K562 (cell line): ENCODE measurements around the gene LRP1B. TPM values are rescaled to one million over a fixed set of nuclear protein-coding genes. Genes with fewer than 3 reads are reported as not detected.

Experiments used
- ATAC-seq: fragments of 200-7000 bp; cut with Tn5 transposase; 3 replicates; pipeline ENCODE4 v1.9.1; 2020; ENCODE audit warnings: moderate library complexity
- BruUV-seq: library from RNA; stranded (reverse); fragments of 400-500 nt; replicated peaks from 2 replicates; lab custom pipeline; 2021; lab: Mats Ljungman, UMichigan
- CTCF ChIA-PET: fragments of 300-600 bp; formaldehyde crosslinking; extraction: SDS; loops from one replicate; lab custom pipeline; 2021; ENCODE audit warnings: low intra/inter-chr PET ratio; lab: Yijun Ruan, JAX
- POLR2A ChIA-PET: fragments of 300-600, 350-650 bp; sonication (Branson Sonifier 250); formaldehyde crosslinking; extraction: SDS; loops from one replicate; lab custom pipeline; 2021; ENCODE audit warnings: antibody characterized with exemption, inconsistent platforms; lab: Yijun Ruan, JAX
- DNase-seq, 4 experiments: peaks; one replicate each; pipeline versions ENCODE4 v3.0.0 to v3.0.0-alpha.2; 2011 to 2018; ENCODE audit warnings: low spot score in 3 of 4, mixed read lengths in 3 of 4; ENCODE audit errors: extremely low read depth in 1 of 4
- FAIRE-seq: peaks from 2 replicates; lab custom pipeline; 2011; peaks lifted over from hg19 to GRCh38; lab: Jason Lieb, UNC
- H2AFZ ChIP-seq: 2 replicates; pipeline ENCODE4 v1.6.0; 2011; ENCODE audit warnings: low read depth, low read length, control low read depth, inconsistent platforms
- H3K27ac ChIP-seq: fragments of 200-600 bp; 3 replicates; pipeline ENCODE4 v1.8.0; 2011; ENCODE audit warnings: low read depth, mild to moderate bottlenecking, control low read depth, inconsistent platforms, low read length, moderate library complexity, mixed read lengths; ENCODE audit errors: extremely low read depth
- H3K27me3 ChIP-seq, 2 experiments: fragments of 300-600 bp in 1 of 2; 2 replicates in 1 of 2; 3 replicates in 1 of 2; pipeline versions ENCODE4 v1.6.0 to v1.8.0; 2011; ENCODE audit warnings: inconsistent platforms in 2 of 2, low read length in 2 of 2, mild to moderate bottlenecking in 1 of 2, mixed read lengths in 1 of 2, moderate library complexity in 1 of 2; ENCODE audit not compliant: control insufficient read depth in 2 of 2, insufficient read depth in 2 of 2
- H3K36me3 ChIP-seq: fragments of 300-600 bp; 3 replicates; pipeline ENCODE4 v1.8.0; 2011; ENCODE audit warnings: mild to moderate bottlenecking, low read length, inconsistent platforms; ENCODE audit not compliant: control insufficient read depth, insufficient read depth
- H3K4me1 ChIP-seq, 2 experiments: fragments of 200-600 bp in 1 of 2; replicated peaks in 1 of 2; 2 replicates in 1 of 2; 3 replicates in 1 of 2; pipeline versions ENCODE4 v1.5.1 to v1.8.0; 2011; ENCODE audit warnings: inconsistent platforms in 2 of 2, low read length in 2 of 2, mild to moderate bottlenecking in 1 of 2, mixed read lengths in 1 of 2, moderate library complexity in 1 of 2; ENCODE audit not compliant: control insufficient read depth in 2 of 2, insufficient read depth in 2 of 2
- H3K4me2 ChIP-seq: 2 replicates; pipeline ENCODE4 v1.6.1; 2011; ENCODE audit warnings: low read length, control low read depth, inconsistent platforms, mixed read lengths; ENCODE audit not compliant: insufficient read depth
- H3K4me3 ChIP-seq: fragments of 200-600 bp; sonication (generic), shearing (Covaris generic); 2 replicates; pipeline ENCODE4 v1.5.1; 2016; ENCODE audit warnings: control low read depth, inconsistent platforms
- H3K79me2 ChIP-seq: fragments of 200-600 bp; 3 replicates; pipeline ENCODE4 v1.8.0; 2011; ENCODE audit warnings: low read length, inconsistent platforms; ENCODE audit not compliant: control insufficient read depth, insufficient read depth
- H3K9ac ChIP-seq, 2 experiments: 2 replicates each; pipeline versions ENCODE4 v1.6.0 to v1.6.1; 2011; ENCODE audit warnings: low read depth in 2 of 2, low read length in 2 of 2, control low read depth in 1 of 2, inconsistent platforms in 1 of 2, mild to moderate bottlenecking in 1 of 2, mixed read lengths in 1 of 2; ENCODE audit not compliant: insufficient read depth in 1 of 2
- H3K9me1 ChIP-seq: one replicate; pipeline ENCODE4 v1.6.0; 2011; ENCODE audit warnings: inconsistent platforms, mild to moderate bottlenecking, low read length, moderate library complexity; ENCODE audit not compliant: control insufficient read depth, insufficient read depth
- H3K9me3 ChIP-seq: replicated peaks from 2 replicates; pipeline ENCODE4 v1.5.1; 2011; ENCODE audit warnings: low read depth, low read length, inconsistent platforms; ENCODE audit not compliant: control insufficient read depth, insufficient read depth
- H4K20me1 ChIP-seq: replicated peaks from 2 replicates; pipeline ENCODE4 v1.6.1; 2011; ENCODE audit warnings: low read length, inconsistent platforms, mixed read lengths; ENCODE audit not compliant: control insufficient read depth, insufficient read depth
- ARID2 ChIP-seq: fragments of 450-650 bp; IDR thresholded peaks from 2 replicates; pipeline ENCODE4 v1.6.1; 2017; ENCODE audit warnings: antibody characterized with exemption, mild to moderate bottlenecking
- ELF1 ChIP-seq: fragments of 200-800 bp; sonication (Bioruptor generic); IDR thresholded peaks from 2 replicates; pipeline ENCODE4 v1.6.1; 2016; ENCODE audit warnings: missing genetic modification characterization, missing compliant biosample characterization
- FIP1L1 ChIP-seq: fragments of 200-400 bp; formaldehyde crosslinking; IDR thresholded peaks from 2 replicates; pipeline ENCODE4 v1.6.1; 2018; ENCODE audit warnings: mild to moderate bottlenecking, low read depth, low read length; ENCODE audit not compliant: poor library complexity, severe bottlenecking
- HINFP ChIP-seq: fragments of 450-650 bp; conservative IDR thresholded peaks from 2 replicates; pipeline ENCODE4 v1.6.1; 2016; ENCODE audit warnings: missing genetic modification characterization, low read depth, mild to moderate bottlenecking, control low read depth, missing compliant biosample characterization
- HNRNPK ChIP-seq: fragments of 200-400 bp; formaldehyde crosslinking; IDR thresholded peaks from one replicate; pipeline ENCODE4 v1.6.1; 2018; ENCODE audit warnings: mild to moderate bottlenecking, low read depth, low read length; ENCODE audit not compliant: poor library complexity, severe bottlenecking
- KDM1A ChIP-seq, 2 experiments: fragments of 450-650 bp; IDR thresholded peaks; 2 replicates each; pipeline ENCODE4 v1.6.1; 2016; ENCODE audit warnings: mild to moderate bottlenecking in 2 of 2
- MITF ChIP-seq: IDR thresholded peaks from 2 replicates; pipeline ENCODE4 v1.6.1; 2014; ENCODE audit warnings: antibody characterized with exemption
- POU5F1 ChIP-seq: fragments of 150-350 bp; IDR thresholded peaks from 2 replicates; pipeline ENCODE4 v1.6.1; 2014; ENCODE audit warnings: borderline replicate concordance, low read length, low read depth, mild to moderate bottlenecking; ENCODE audit not compliant: partially characterized antibody
- VEZF1 ChIP-seq: fragments of 200-800 bp; sonication (Bioruptor generic); IDR thresholded peaks from 2 replicates; pipeline ENCODE4 v1.6.1; 2017; ENCODE audit warnings: missing genetic modification characterization, missing compliant biosample characterization
- ZFP91 ChIP-seq: sonication (generic); formaldehyde crosslinking; IDR thresholded peaks from 2 replicates; pipeline ENCODE4 v1.8.0; 2022; ENCODE audit warnings: mild to moderate bottlenecking, missing genetic modification reagents
- ZNF263 ChIP-seq: sonication (generic); formaldehyde crosslinking; IDR thresholded peaks from 2 replicates; pipeline ENCODE4 v1.8.0; 2022; ENCODE audit warnings: mild to moderate bottlenecking, missing genetic modification reagents, borderline replicate concordance
- ZNF395 ChIP-seq: fragments of 200-800 bp; sonication (Bioruptor generic); IDR thresholded peaks from 2 replicates; pipeline ENCODE4 v1.6.1; 2017; ENCODE audit warnings: missing genetic modification characterization, missing compliant biosample characterization
- ZNF764 ChIP-seq: fragments of 250-450 bp; sonication (Bioruptor Pico); IDR thresholded peaks from 2 replicates; pipeline ENCODE4 v1.4.0; 2020; ENCODE audit warnings: low read depth, mild to moderate bottlenecking, moderate library complexity
- WGBS: fragments of 100-300 bp; shearing (Covaris generic); methylation state at CpG from one replicate; pipeline ENCODE4 v1.1.6; 2016; ENCODE audit warnings: low coverage, mixed read lengths; ENCODE audit not compliant: insufficient coverage; ENCODE audit errors: missing lambda C conversion rate; 5-methylcytosine and 5-hydroxymethylcytosine counted together
- in situ Hi-C: fragments of 300-500 bp; cut with MboI; formaldehyde crosslinking; loops from 4 replicates; pipeline ENCODE4 v1.15.0; 2018; ENCODE audit warnings: inconsistent platforms, mixed read lengths
- intact Hi-C: fragments of 100-400 bp; cut with micrococcal nuclease; formaldehyde crosslinking; loops from 2 replicates; pipeline ENCODE4 v1.14.2; 2022
- polyA plus RNA-seq, 8 experiments: library from polyadenylated mRNA; depleted of rRNA in 4 of 8; stranded (reverse) in 5 of 8; unstranded in 3 of 8; fragments of >200 nt; fragmentation: Nextera tagmentation in 2 of 8; fragmentation: Illumina TruSeq in 1 of 8; extraction: Ambion mirVana in 2 of 8; extraction: Trizol in 1 of 8; gene quantifications; 2 replicates each; pipeline versions ENCODE4 v1.2.1 to v1.2.3, GENCODE V29; 2011 to 2014; ENCODE audit warnings: inconsistent platforms in 1 of 8, missing spikeins in 1 of 8
- total RNA-seq, 7 experiments: library from RNA; depleted of rRNA in 6 of 7; stranded (reverse); fragments of >200 nt in 6 of 7; fragmentation: Illumina TruSeq in 2 of 7; extraction: Trizol in 2 of 7; gene quantifications; 2 replicates each; pipeline versions ENCODE4 v1.2.1 to v1.2.3, GENCODE V29; 2011 to 2021; ENCODE audit warnings: low replicate concordance in 1 of 7

Gene LRP1B
- total and polyA plus RNA-seq, 9 of the 15 experiments (the other 6 are each of a cell fraction or from before 2014, with no cell fraction given), result not detected

GRCh38 chr2:140496714-140497113, 1634.1 kb downstream of the LRP1B start (continued):
- TF ChIP-seq POU5F1, result no peak

- Histone ChIP-seq H3K36me3 (no peaks in the 10 kb centered on the region), H3K4me2 (no peak overlapping the region), H3K9me3 (no peaks in the 10 kb centered on the region), H3K9ac (no peak overlapping the region), H3K79me2 (no peaks in the 10 kb centered on the region), H3K27ac (no peak overlapping the region), H3K27me3 (no peaks in the 10 kb centered on the region), H4K20me1 (no peaks in the 10 kb centered on the region), H2AFZ (no peak overlapping the region), H3K4me1 (no peaks in the 10 kb centered on the region), H3K4me3 (no peak overlapping the region), H3K9me1 (no peaks in the 10 kb centered on the region)
- FAIRE-seq (no peak), ATAC-seq (no peak), DNase-seq (no peak)
- BruUV-seq, result no TSS peak
- in situ Hi-C loops, result no loop called here
- WGBS, result 0% methylated on average over 3 of the region's 3 CpGs
- intact Hi-C loops, result no loop called here
- POLR2A ChIA-PET, result no interaction called here
- CTCF ChIA-PET, result no interaction called here
- TF ChIP-seq ZNF395 (no peak), ARID2 (no peak), ZNF764 (CRISPR knock-in tag) (no peak), MITF (no peak), ZFP91 (no peak), FIP1L1 (no peak), HINFP (tag) (no peak), VEZF1 (CRISPR knock-in tag) (no peak), ELF1 (tag) (no peak), KDM1A (IDR thresholded peaks at IDR 0.05) (no peak), HNRNPK (no peak), ZNF263 (CRISPR knock-in tag) (no peak)
These were observed 1638.9 kb downstream of the LRP1B start for GRCh38 chr2:140491876-140492275.
